ENCODE data around the gene SLC26A1.

- no peak for TF ChIP-seq REST (IDR thresholded peaks at IDR 0.05; ENCODE audit: insufficient read depth in 1 of 2, low read depth in 2 of 2, low read length in 1 of 2)
- TF ChIP-seq POLR2AphosphoS5 (IDR thresholded peaks at IDR 0.05; ENCODE audit: low read depth, low read length), result no peak
- TF ChIP-seq CTCF (IDR thresholded peaks at IDR 0.05), result no peak
These were observed 7.6 kb upstream of the SLC26A1 start for GRCh38 chr4:1000686-1001260.

All from Panc1 (cell line).